Stimulated activated CD4-positive, alpha-beta T cell treated with anti-CD3 and anti-CD28 coated beads, Interleukin-4, amount 100 ng/mL, for 4 hours (primary cell): ENCODE results near the gene AVPR2.
A peak's percentile ranks its signal among the peaks of the same experiment; 100 is the strongest.

Experiments
- DNase-seq, 2 experiments: peaks; one replicate each; pipeline ENCODE4 v3.0.0-alpha.2; 2020

AVPR2 gene

DNA sequence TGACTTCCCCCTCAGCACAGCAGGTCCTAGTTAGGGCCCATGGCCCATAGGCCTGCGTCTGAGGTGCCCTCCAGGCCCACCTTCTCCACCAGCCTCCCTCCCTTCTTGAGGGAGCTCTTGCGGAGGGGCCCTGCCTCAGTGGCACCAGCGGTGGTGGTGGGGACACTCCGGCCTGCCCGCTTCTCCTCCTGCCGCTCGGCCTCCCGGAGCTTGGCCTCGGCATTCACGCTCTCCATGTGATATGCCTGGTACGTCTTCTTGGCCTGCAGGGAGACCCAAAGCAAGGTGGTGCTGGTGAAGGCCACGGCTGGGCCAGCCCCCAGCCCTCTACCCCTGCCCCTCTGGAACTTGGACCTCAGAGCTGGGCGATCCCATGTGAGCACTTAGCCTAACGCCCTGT is 16.1 kb downstream of the AVPR2 start:
- no peak for DNase-seq

DNA sequence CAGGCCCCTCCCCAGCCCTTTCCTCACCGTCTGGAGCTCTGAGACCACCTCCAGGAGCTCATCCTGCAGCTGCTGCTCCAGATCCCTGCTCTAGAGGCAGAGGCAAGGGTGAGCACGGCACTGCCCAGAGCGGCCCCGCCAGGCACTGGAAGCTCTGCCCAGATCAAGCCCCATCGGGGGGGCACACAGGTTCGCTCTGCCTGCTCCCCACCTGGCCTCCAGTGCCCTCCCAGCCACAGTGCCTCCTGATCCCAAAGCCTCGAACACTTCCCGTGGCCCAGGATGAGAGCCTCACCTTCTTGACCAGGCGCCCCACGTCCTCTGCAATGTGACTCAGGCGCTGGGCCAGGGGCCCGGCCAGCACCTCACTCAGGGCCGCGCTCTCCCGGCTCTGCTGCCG is 16.6 kb downstream of the AVPR2 start:
- no peak for DNase-seq

DNA sequence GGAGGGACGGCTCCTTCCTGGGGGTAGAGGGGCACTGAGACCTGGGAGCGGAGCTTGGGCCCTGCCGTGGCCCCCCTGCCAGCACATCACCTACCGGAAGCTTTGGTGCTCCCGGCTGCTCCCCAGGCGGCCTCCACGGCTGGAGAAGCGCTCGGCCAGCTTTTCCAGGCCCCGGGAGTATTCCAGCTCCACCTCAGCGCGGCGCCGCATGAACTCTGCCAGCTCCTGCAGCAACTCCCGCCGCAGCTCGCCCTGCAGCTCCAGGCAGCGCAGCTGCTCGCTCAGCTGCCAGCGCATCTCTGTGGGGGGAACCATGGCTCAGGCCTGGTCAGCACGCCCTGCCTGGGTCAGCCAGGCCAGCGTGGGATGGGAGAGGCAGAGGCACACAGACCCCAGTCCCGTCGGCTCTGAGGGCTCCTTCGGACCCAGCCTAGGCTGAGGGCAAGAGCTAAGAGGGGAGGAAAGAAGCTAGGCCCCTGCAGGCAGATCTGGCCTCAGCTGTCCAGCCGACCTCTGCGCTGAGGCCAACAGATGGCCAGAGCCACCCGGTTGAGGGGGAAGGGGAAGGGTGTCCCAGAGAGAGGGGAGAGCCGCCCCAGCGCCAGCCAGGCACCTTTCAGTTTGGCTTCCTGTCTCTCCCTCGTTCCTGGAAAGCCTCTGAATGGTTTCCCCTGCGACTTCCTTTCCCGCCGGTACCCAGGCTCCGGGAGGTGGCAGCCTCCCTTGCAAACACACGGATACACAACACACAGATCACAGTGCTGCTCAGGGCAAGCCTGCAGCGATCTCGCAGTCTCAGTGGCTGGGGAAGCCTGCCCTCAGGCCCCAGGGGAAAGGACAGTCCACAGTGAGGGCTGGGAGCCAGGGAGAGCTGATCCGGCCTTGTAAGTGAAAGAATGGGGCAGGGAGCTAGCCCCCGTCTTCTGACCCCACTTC is 17.3 kb downstream of the AVPR2 start:
- DNase-seq: no peak

DNA sequence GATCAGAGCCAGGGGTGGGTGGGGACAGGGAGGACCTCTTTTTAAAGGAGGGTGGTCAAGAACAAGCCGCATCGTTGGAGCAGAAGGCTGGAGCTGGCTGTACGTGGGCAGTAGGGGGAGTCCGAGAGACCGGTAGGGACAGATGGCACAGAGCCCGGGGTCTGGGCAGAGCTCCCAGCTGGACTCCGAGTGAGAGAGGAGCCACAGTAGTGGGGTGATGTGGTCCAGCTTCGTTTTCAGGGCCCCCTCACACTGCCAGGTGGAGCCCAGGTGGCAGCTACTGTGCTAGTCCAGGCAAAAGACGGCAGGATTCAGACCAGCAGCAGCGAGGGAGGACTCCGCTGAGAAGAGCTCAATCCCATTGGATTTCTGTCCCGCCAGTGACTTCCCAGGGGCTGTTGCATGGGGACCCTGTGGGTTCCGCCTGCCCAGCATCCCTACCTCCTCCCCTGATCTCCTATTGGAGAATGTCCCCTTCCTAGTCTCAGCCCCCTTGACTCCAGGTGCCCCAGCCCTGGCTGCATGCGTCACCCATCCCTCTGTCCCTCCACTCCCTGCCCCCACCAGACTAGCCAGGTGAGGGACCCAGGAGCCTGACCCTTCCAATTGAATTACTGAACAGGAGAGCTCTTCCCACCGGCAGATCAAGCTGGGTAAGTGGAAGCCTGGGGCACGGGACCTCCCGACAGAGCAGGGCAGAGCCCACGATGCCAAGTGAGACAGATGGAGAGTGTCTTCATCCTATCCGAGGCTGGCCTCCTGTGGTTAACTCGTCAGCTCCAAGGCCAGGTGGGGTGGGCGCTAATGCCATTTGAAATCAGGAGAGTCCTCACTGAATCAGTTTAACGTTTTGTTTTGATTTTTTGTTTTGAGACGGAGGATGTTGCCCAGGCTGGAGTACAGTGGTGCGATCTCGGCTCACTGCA is 18.7 kb downstream of the AVPR2 start:
- no peak for DNase-seq

DNA sequence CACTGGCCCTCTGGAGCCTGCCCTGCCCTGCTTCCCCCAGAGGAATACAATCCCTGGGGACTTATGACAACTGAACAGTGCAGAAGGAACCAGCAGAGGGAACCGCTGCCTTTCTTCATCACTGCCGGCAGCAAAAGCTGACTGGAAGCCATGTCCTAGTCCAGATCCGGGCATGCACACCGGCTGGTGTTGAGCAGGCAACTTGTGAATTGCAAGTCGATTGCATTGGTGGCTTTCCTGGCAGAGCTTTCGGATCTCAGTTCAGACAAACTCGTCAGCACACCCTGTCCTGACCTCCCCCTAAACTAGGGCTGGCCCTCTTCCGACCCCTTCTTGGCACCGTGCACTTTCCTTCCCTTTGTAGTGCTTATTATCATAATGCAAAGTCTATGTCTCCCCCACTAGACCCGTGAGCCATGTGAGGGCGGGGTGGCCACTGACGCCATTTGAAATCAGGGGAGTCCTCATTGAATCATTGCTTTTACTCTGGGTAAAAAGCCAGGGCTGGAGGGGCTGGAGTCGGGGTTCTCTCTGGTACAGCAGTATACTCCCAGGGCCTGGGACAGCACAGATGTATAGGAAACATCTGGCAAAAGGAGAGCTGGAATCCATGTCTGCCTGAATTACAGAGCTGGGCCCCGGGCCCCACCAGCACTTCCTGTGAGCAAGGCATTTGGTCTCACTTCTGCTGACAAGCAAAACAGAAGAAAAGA is 19.8 kb downstream of the AVPR2 start:
- DNase-seq: peak in 1 of 2 experiments; percentile 27

DNA sequence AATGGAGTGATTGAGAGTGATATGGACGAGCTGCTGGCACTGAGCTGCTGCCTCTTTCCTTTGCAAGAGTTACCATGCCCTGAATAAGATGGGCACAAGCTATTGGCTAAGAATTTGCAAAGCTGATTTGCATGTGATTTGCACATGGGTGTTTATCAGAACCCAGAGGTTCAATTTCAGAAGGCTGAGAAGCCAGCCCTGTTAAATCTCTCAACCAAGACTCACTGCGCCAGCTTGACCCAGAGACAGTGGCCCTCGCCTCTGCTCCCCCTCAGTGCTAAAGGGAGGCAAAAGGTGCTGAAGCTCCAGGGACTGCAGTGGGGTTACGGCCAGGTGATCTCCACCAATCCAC is 20.9 kb downstream of the AVPR2 start:
- no peak for DNase-seq

DNA sequence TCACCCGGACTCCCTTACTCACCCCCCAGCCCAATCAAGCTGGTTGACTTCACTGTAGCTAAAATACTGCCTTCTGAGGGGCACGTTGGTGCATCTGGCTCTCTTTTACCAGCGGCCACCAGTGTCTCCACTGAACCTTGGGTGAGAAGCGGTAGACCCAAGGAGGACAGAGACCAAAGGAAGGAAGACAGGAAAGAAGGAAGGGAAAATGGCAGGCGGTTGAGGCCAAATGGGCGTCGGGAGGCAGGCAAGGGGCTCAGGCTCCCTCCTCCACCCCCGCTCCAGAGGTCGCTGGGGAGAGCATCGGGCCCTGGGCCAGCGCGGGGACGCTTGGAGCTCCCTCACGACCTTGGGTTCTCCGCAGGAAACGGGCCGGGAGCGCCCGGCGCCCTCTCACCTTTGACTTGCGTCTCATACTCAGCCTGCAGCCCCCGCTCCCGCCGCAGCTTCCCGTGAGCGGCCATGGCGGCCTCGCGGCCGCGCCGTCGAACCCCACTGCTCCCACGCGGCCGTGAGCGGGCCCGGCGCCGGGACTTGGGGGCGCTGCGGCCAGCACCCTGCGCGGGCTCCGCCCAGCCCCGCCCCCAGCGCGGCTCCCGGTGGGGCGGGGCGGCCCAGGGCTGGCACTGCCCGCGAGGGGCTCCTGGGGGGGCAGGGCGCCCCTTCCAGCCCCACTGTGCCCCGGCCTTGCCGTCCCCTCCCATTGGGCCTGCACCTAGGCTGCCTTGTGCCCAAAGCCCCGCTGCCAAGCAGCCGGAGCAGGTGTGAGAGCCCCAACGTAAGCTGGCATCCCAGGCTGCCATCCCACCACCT is 21.5 kb downstream of the AVPR2 start, which contains the start of gene ARHGAP4:
ARHGAP4 (minus strand) TSS at position 526 of the 813 bp plus-strand sequence; CDS start at position 464, 62 bp downstream.
- peak; percentile 42 to 47 for DNase-seq

DNA sequence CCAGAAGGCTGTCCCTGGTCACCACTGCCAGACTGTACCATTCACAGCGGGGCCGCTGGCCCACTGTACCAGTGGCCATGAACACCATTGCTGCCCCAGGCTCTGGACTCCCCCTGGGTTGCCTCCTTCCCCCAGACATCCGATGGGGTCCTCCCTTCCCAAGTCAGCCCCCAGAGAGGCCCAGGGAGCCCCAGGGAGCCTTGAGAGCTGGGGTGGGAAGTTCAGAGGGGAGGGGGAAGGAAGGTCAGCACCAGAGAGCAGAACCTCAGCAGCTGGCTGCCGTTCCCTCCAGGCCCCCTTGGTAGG is 22.0 kb downstream of the AVPR2 start:
- no peak for DNase-seq

DNA sequence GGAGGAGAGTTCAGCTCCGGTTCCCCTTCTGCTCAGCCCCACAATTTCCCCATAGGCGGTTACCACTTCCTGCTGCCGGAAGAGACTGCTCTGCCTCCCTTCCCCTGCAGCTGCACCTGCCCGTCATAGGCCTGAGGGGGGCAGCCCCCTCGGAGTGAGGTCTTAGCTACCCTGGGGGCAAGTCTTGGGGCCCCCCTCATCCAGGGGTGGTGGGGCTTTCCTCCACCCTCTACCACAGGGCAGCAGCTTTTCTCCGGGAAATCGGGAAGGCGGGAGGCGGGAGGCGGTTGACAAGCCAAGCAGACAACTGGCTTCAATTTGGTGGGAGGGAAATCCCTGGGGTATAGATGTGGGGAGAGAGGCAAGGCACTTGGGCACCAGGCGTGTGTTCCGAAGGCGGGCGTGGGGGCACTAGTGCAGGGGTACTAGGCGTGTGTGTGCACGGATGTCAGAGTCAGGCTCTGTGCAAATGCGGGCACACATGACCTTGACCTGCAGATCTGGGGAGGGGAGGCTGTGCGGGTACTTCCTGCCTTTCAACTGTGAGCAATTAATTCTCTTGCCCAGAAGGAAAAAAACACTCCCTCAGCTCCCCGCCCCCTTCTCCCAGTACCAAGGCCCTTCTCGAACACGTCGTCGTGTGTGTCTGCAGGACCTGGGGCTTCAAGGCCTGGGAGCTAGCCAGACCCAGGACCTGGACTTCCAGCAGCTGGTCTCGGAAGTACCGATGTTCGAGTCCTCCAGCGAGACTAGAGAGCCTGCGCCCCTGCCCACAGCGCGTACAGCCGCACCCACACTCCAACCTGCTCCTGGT is 22.6 kb downstream of the AVPR2 start:
- DNase-seq: peak; percentile 51 to 73

DNA sequence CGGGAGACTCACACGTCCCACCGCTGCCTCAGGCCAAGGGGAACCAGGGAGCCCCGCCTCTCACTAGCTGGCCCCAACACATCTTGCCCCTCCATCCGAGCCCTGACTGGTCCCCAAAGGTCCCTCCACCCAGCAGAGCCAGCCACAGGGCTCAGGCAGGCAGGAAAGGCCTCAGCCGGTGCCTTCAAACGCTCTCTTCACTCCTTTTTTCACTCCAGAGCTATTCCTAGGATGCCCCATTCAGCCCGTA is 23.1 kb downstream of the AVPR2 start:
- no peak for DNase-seq

DNA sequence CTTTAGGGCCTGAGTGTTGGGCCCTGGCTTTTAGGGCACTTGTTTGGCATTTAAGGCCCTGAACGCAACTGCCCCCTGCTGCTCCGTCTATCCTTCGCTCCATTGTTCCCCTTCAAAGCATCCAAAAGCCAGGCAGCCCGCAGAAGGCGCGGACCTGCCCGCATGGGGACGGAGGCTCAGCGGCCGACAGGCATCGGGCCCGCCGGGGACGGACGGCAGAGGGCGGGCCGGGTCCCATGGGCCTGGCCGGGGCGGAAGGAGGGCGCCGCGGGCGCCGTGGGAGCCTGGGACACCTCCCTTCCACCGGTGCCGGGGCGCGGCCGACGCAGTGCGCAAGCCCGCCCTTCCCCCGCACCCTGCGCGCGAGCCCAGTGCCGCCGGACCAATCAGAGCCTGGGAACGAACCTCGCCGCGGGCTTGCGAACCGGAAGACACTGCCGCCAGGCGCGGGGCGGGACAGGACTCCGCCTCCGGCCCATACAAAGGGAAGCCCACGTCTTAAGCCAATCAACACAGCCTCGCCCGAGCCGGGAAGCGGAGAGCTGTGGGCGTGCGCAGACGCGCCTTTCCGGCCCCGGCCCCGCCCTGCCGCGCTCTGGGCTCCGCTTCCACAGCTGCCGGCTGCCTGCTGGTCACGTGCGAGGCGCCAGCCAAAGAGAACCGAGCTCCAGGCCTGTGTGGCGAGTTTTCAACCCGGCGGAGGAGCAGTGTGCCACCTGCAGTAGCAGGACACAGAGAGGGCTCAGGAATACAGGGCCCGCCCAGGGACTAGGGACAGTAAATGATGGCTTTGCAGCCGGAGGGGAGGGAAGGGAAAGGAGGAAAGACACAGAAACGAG is 23.7 kb downstream of the AVPR2 start:
- peak; percentile 84 to 93 for DNase-seq

DNA sequence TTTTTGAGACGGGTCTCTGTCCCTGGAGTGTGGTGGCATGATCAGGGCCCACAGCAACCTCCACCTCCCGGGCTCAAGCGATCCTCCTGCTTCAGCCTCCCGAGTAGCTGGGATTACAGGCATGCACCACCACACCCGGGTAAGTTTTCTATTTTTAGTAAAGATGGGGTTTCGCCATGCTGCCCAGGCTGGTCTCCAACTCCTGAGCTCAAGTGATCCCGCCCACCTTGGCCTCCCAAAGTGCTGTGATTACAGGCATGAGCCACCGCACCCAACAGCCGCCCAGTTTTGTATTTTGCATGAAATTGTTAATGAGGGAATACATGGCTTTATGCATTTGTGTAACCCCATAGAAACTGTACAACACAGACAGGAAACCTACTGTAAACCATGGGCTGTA is 24.4 kb downstream of the AVPR2 start:
- DNase-seq: no peak

DNA sequence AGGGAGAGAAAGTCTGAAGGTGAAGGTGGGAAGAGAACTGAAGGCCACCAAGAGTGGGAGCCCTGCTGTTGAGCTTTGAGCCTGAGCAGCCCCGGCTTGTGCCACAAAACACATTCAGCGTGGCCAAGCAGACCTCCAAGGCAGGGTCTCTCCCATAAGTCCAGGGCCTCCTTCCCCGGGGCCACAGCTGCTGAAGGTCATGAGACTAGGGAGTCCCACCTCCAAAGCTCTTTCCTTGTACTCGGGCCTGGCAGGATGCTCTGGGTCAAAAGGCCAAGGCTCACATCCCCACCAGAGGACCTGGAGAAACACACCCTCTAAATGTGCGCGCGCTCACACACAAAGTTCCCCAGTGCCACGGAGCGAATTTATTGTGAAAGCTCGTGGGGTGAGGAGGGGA is 25.1 kb downstream of the AVPR2 start:
- DNase-seq: no peak

DNA sequence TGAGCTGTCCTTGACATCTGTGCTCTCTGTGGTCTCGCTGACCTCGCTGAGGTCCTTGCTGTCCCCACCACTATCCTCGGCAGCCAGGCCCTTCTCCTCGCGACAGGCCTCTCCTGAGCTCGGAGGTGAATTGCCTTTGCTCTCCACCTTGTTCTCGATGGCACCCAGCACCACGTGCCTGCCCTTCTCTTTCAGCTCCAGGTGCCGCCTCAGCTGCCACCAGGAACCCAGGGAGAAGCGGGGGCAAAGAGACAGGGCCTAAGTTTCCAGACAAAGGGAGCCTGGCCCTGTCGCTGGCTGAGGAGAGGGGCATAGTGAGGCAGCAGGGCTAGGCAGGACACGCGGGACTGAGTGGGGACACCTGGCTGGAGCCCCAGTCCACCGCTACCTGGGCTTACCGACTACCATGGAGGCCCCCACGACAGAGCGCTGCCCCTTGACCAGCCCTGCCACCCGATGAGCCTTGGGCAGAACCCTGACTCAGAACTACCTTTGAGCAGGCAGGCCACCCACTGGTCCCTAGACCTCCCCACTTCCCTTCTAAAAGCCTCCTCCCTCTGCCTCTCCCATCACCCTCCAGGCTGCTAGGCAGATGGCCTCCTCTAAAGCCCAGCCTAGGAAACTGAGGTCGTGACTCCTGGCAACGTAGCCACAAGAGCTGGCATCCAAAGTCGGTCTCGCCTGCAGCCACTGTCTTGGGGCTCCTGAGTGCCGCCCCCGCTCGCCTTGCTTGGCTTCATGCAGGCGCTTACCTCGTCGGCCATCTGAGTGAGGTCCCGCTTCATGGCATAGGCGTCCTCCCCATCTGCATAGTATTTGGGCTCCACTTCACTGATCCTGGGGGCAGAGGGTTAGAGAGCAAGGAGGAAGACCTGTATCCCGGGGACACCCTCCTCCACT is 25.8 kb downstream of the AVPR2 start:
- DNase-seq: no peak

DNA sequence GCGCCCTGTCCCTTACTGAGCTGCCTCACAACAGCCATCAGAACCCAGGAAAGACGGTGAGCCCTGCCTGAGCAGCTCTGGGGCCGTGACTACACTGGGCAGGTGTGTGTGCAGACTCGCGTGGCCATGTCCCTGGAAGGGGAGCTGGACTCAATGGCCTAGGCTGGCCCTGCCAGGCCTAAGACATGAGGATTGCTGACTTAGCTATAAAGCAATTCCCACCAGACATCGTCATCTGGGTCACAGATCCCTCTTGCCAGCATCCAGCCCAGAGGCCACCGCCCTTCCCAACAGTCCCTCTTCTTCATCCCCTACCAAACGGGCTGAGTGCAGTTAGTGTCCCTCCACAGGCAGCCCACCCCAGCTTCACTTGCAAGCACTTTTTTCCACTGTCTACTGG is 26.7 kb downstream of the AVPR2 start:
- DNase-seq: no peak

DNA sequence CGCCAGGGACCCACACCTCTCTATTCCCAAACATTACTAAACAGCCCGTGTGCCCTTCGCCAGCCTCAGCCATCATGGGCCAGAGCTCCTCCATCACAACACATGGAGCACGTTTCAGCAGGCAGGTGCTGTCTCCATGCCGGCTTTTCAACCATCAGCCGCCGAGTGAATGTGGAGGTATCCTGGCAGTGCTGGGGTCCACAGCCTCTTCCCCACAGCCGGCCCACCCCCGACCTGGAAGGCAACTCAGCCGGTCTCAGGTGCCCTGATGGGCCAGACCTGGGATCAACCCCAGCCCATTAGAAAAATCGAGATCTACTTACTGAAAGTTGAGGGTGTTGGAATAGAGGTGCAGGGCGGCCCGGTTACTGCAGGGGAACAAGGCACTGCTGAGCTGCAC is 27.3 kb downstream of the AVPR2 start:
- no peak for DNase-seq

DNA sequence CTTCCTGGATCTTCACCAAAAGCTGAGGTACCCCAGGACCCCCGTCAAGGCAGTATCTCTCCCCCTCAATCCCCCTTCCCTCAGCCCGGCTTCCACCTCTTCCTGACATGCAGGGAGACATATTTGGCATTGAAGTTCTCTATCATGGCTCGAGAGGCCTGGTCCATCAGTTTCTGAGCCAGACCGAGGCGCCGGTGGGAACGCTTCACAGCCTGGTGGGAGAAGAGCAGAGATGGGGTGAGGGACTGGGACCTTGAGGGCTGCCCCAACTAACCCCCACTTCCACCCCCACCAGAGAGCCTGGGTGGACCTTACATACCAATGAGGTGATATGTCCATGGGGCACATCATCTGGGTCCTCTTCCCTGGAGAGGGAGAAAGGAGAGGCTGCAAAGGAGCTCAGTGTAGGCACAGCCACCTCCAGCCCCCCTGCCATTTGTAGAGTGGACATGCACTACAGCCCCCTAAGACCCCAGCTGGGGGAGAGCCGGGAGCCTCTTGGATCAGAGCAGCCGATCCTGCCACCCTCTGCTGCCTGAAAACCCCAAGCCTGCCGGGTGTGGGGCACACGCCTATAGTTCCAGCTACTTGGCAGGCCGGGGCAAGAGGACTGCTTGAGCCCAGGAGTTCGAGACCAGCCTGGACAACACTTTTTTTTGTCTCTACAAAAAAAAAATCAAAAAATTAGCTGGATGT is 27.9 kb downstream of the AVPR2 start:
- no peak for DNase-seq

DNA sequence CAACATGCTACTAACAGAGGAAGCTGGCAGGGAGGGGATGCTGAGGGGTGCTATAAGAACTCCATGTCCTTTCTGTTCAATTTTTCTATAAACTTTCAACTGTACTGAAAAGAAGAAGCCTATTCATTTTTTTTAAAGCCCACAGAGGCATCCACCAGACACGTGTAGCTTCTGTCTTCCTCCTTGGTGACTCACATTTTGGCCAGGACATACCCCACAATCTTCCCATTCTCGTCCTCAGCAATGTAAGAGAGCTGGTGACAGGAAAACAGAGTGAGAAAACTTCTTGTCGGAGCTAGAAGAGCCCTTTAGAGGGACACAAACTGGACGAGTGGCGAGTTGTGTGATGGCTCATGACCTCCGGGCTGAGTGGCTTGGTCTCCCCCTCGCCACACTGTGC is 29.3 kb downstream of the AVPR2 start:
- no peak for DNase-seq

DNA sequence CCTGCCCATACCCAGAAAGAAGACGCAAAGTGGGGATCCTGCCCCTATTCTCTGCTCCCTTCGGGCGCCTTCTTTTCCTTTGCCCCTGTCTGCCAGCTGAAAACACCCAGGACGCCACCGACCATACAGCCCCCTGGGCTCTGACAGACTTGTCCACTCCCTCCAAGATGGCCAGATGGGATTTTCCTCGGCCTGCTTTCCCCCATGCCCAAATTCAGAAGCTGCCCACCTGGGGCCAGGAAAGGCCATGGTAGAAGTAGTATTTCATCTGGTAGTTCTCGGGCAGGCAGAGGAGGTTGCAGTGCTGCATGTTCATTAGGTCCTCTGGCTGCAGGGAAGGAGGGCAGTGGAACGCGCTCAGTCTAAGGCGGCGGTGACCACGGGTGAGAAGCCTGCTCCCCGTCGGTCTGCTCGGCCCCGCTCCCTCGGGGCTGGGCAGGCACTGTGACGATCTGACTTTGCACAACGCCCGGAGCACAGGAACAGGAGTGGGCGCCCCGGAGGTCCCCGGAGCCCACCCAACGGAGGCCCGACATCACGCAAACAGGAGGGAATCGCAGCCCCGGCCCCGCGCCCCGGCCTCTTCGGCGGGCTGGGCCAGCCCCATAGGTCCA is 29.8 kb downstream of the AVPR2 start:
- DNase-seq: no peak
